Measurements from ENCODE around the gene SDHAF2. TPM values are rescaled to one million over a fixed set of nuclear protein-coding genes. Genes with fewer than 3 reads are reported as not detected.

SDHAF2 gene
- polyA plus RNA-seq, 3 donors, result 45.5 to 70.2 (median 64.8) TPM

DNA sequence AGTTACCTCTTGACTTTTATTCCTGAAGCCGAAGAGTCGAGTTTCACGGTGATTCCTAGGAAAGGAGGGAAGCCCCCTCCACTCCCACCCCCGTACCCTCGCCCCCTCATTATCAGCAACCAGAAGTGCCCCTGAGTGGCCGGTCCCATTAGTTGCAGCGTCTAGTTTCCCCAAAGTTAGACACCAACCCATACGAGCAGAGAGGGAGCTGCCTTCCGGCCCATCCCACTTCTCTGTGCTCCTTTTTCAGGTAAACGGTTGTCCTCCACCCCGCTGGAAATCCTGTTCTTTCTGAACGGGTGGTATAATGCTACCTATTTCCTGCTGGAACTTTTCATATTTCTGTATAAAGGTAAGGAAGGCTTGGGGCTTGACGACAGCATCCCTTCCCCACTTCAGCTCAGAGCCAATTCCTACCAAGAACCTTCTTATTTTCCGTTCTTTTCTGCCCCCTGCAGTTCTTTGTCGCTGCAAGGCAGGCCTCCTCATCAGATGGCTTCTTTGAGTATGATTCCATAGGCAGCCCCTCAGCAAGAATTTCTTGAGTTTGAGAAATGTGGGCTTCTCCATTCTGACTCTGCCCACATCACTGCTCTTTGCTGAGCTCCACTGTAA lies 36.8 kb upstream of the SDHAF2 start:
- intact Hi-C loops (cut with micrococcal nuclease), result loop anchor here in 1 of 2 donors (2.0 to 5.0 kb wide), 2 partner anchors 36 to 44 kb away; no protein-coding TSS in a partner anchor
- peak overlapping the region; percentile 67 to 88 for H3K27ac ChIP-seq (ENCODE audit: low read depth in 1 of 2, low read length in 2 of 2)
- H3K4me3 ChIP-seq (replicated peaks in 1 of 3; ENCODE audit: low read depth in 2 of 3, low read length in 3 of 3), result peak overlapping the region; percentile 90 to 94 (median 90)
- peaks cover 1 to 11% (median 6%) of the 10 kb centered on the region in 7 donors for H3K9me3 Mint-ChIP-seq
- H3K36me3 Mint-ChIP-seq, result peaks cover 13 to 36% of the 10 kb centered on the region in 2 donors
- no peaks in the 10 kb centered on the region for H3K27me3 Mint-ChIP-seq (ENCODE audit: low read depth in 3 of 3)
- peaks cover 17 to 19% of the 10 kb centered on the region in 2 donors for H3K4me1 ChIP-seq (ENCODE audit: control insufficient read depth in 1 of 2, insufficient read depth in 2 of 2, low read length in 2 of 2)
- H4K20me1 ChIP-seq (ENCODE audit: insufficient read depth, low read length), result no peaks in the 10 kb centered on the region
- no peak for DNase-seq
- peak overlapping the region; percentile 75 for H3K9ac ChIP-seq (ENCODE audit: insufficient read depth, low read length, poor library complexity, severe bottlenecking)
- peak overlapping the region; percentile 77 for H3K4me2 ChIP-seq (replicated peaks; ENCODE audit: extremely low read depth, low read length, poor library complexity, severe bottlenecking)
- H3K27me3 ChIP-seq (ENCODE audit: control insufficient read depth in 2 of 2, insufficient read depth in 2 of 2, low read length in 2 of 2), result no peaks in the 10 kb centered on the region
- H3K79me2 ChIP-seq (ENCODE audit: insufficient read depth, low read length), result no peaks in the 10 kb centered on the region
- H3K4me3 Mint-ChIP-seq, result peak overlapping the region; percentile 96 to 97
- peaks cover 4 to 5% of the 10 kb centered on the region in 2 donors for H3K9me3 ChIP-seq (replicated peaks in 1 of 2; ENCODE audit: control insufficient read depth in 1 of 2, insufficient read depth in 1 of 2, low read length in 2 of 2)
- peaks cover 14 to 25% of the 10 kb centered on the region in 2 donors for H3K36me3 ChIP-seq (replicated peaks in 1 of 2; ENCODE audit: control insufficient read depth in 1 of 2, insufficient read depth in 2 of 2, low read length in 2 of 2)
- H2AFZ ChIP-seq (ENCODE audit: insufficient read depth, low read depth, low read length, poor library complexity, severe bottlenecking), result peak overlapping the region; percentile 95
- TF ChIP-seq, protein P1, sequence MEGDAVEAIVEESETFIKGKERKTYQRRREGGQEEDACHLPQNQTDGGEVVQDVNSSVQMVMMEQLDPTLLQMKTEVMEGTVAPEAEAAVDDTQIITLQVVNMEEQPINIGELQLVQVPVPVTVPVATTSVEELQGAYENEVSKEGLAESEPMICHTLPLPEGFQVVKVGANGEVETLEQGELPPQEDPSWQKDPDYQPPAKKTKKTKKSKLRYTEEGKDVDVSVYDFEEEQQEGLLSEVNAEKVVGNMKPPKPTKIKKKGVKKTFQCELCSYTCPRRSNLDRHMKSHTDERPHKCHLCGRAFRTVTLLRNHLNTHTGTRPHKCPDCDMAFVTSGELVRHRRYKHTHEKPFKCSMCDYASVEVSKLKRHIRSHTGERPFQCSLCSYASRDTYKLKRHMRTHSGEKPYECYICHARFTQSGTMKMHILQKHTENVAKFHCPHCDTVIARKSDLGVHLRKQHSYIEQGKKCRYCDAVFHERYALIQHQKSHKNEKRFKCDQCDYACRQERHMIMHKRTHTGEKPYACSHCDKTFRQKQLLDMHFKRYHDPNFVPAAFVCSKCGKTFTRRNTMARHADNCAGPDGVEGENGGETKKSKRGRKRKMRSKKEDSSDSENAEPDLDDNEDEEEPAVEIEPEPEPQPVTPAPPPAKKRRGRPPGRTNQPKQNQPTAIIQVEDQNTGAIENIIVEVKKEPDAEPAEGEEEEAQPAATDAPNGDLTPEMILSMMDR (IDR thresholded peaks at IDR 0.05), result no peak
- peaks cover 18% of the 10 kb centered on the region for H3K4me1 Mint-ChIP-seq
- H3K27ac Mint-ChIP-seq, result peak overlapping the region; percentile 87 to 96 (median 93)
- no CpG with 5 or more reads among the region's 15 CpGs for WGBS (ENCODE audit: insufficient coverage)

DNA sequence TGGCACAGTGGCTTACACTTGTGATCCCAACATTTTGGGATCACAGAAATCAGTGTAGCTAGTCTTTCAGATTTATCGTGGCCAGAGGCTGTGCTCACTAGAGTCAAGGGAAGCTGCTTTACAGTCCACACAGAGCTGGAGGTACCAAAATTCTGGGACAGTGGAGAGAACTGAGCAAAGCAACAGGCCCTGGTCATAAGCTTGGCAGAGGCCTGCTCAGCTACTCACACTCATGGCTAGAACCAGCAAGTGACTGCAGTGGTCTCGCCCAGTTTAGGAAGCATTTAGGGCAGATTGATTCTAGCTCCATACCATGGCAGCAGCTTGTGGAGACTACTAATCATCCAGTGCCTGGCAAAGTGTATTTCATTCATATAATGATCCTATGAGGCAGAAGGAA lies 28.8 kb upstream of the SDHAF2 start:
- H3K36me3 Mint-ChIP-seq, result peaks cover 57 to 76% of the 10 kb centered on the region in 2 donors
- H3K27ac ChIP-seq (ENCODE audit: low read depth in 1 of 2, low read length in 2 of 2), result peak overlapping the region in 1 of 2 donors; percentile 58

More for the DNA sequence above, 28.8 kb upstream of the SDHAF2 start:
- no peak overlapping the region for H3K9ac ChIP-seq (ENCODE audit: insufficient read depth, low read length, poor library complexity, severe bottlenecking)
- intact Hi-C loops (cut with micrococcal nuclease), result no loop called here
- Mint-ChIP-seq H3K4me1 (no peaks in the 10 kb centered on the region), H3K4me3 (no peak overlapping the region), H3K27ac (peak overlapping the region in 5 of 7 donors; percentile 4 to 70 (median 12)), H3K9me3 (no peaks in the 10 kb centered on the region), H3K27me3 (ENCODE audit: low read depth in 3 of 3) (no peaks in the 10 kb centered on the region)
- TF ChIP-seq, protein P1 (IDR thresholded peaks at IDR 0.05), result no peak
- no peaks in the 10 kb centered on the region for H3K9me3 ChIP-seq (replicated peaks in 1 of 2; ENCODE audit: control insufficient read depth in 1 of 2, insufficient read depth in 1 of 2, low read length in 2 of 2)
- no peaks in the 10 kb centered on the region for H3K4me1 ChIP-seq (ENCODE audit: control insufficient read depth in 1 of 2, insufficient read depth in 2 of 2, low read length in 2 of 2)
- peaks cover 43 to 86% of the 10 kb centered on the region in 2 donors for H3K36me3 ChIP-seq (replicated peaks in 1 of 2; ENCODE audit: control insufficient read depth in 1 of 2, insufficient read depth in 2 of 2, low read length in 2 of 2)
- H4K20me1 ChIP-seq (ENCODE audit: insufficient read depth, low read length), result peaks cover 21% of the 10 kb centered on the region
- H3K4me2 ChIP-seq (replicated peaks; ENCODE audit: extremely low read depth, low read length, poor library complexity, severe bottlenecking), result no peak overlapping the region
- no peak for DNase-seq
- H3K27me3 ChIP-seq (ENCODE audit: control insufficient read depth in 2 of 2, insufficient read depth in 2 of 2, low read length in 2 of 2), result no peaks in the 10 kb centered on the region
- H2AFZ ChIP-seq (ENCODE audit: insufficient read depth, low read depth, low read length, poor library complexity, severe bottlenecking), result no peak overlapping the region
- no peaks in the 10 kb centered on the region for H3K79me2 ChIP-seq (ENCODE audit: insufficient read depth, low read length)
- WGBS (ENCODE audit: insufficient coverage), result 96% methylated on average over 2 of the region's 2 CpGs
- no peak overlapping the region for H3K4me3 ChIP-seq (replicated peaks in 1 of 3; ENCODE audit: low read depth in 2 of 3, low read length in 3 of 3)
